ENCODE data around the gene EPHB6. TPM values are rescaled to one million over a fixed set of nuclear protein-coding genes. Genes with fewer than 3 reads are reported as not detected.

Gene EPHB6
- total RNA-seq, 4 donors from 2014 or later: 3.3 to 10.5 (median 5.5) TPM

- TF ChIP-seq POLR2AphosphoS5 (IDR thresholded peaks at IDR 0.05) (no peak), POLR2A (IDR thresholded peaks at IDR 0.05; ENCODE audit: low read depth) (no peak), CTCF (IDR thresholded peaks at IDR 0.05) (no peak), EP300 (IDR thresholded peaks at IDR 0.05) (no peak)
- Histone ChIP-seq H3K4me1 (no peaks in the 10 kb centered on the region), H3K9me3 (no peaks in the 10 kb centered on the region), H3K4me3 (no peak overlapping the region), H3K36me3 (no peaks in the 10 kb centered on the region), H3K27ac (replicated peaks in 1 of 4) (no peak overlapping the region), H3K27me3 (no peaks in the 10 kb centered on the region)
- intact Hi-C loops (cut with DNase I): no loop called here
- WGBS: 76% methylated on average over 3 of the region's 3 CpGs
- DNase-seq (ENCODE audit: extremely low spot score): no peak
Measured at GRCh38 chr7:142917447-142917846, 62.6 kb downstream of the EPHB6 start.

- H3K27ac ChIP-seq (replicated peaks in 1 of 4): no peak overlapping the region
- no peak overlapping the region for H3K4me3 ChIP-seq
- H3K9me3 ChIP-seq: no peaks in the 10 kb centered on the region
- intact Hi-C loops (cut with DNase I): no loop called here
- TF ChIP-seq POLR2AphosphoS5 (IDR thresholded peaks at IDR 0.05): no peak
- TF ChIP-seq POLR2A (IDR thresholded peaks at IDR 0.05; ENCODE audit: low read depth): no peak
- no peaks in the 10 kb centered on the region for H3K4me1 ChIP-seq
- no peaks in the 10 kb centered on the region for H3K27me3 ChIP-seq
- H3K36me3 ChIP-seq: no peaks in the 10 kb centered on the region
- 63% methylated on average over 2 of the region's 2 CpGs for WGBS
- no peak for DNase-seq (ENCODE audit: extremely low spot score)
Measured at GRCh38 chr7:142918901-142919300, 64.0 kb downstream of the EPHB6 start.

- no peaks in the 10 kb centered on the region for H3K9me3 ChIP-seq
- 83% methylated on average over 3 of the region's 3 CpGs for whole genome bisulfite sequencing
- H3K4me3 ChIP-seq: no peak overlapping the region
- intact Hi-C loops (cut with DNase I): no loop called here
- no peak overlapping the region for H3K27ac ChIP-seq (replicated peaks in 1 of 4)
- H3K27me3 ChIP-seq: no peaks in the 10 kb centered on the region
- no peaks in the 10 kb centered on the region for H3K36me3 ChIP-seq
- no peak for DNase-seq (ENCODE audit: extremely low spot score)
- no peaks in the 10 kb centered on the region for H3K4me1 ChIP-seq
- TF ChIP-seq EP300 (IDR thresholded peaks at IDR 0.05): no peak
- TF ChIP-seq POLR2AphosphoS5 (IDR thresholded peaks at IDR 0.05): no peak
- TF ChIP-seq POLR2A (IDR thresholded peaks at IDR 0.05; ENCODE audit: low read depth): no peak
- no peak for TF ChIP-seq CTCF (IDR thresholded peaks at IDR 0.05)
Measured at GRCh38 chr7:142919656-142920055, 64.8 kb downstream of the EPHB6 start.

Other genes starting within 250 kb of the EPHB6 start
- gene PRSS1, start 105.6 kb upstream of the EPHB6 start, total RNA-seq: not detected
- under 1 TPM in 1 of 4 donors, not detected in 3; 0.39 TPM for gene PRSS2, start 84.1 kb upstream of the EPHB6 start, total RNA-seq
- not detected for gene TRPV6, start 30.7 kb downstream of the EPHB6 start, total RNA-seq
- gene TRPV5, start 78.7 kb downstream of the EPHB6 start, total RNA-seq: under 1 TPM in 1 of 4 donors, not detected in 3; 0.17 TPM
- not detected for gene LLCFC1, start 84.4 kb downstream of the EPHB6 start, total RNA-seq
- under 1 TPM in 2 of 4 donors, not detected in 2; 0.23 to 0.83 TPM for gene KEL, start 107.3 kb downstream of the EPHB6 start, total RNA-seq
- not detected for gene OR9A2, start 172.1 kb downstream of the EPHB6 start, total RNA-seq
- not detected for gene OR6V1, start 197.3 kb downstream of the EPHB6 start, total RNA-seq